ENCODE data around the gene TM4SF4.

Gene TM4SF4

GRCh38 chr3:149487598-149488197 lies 13.2 kb downstream of the TM4SF4 start:
- DNase-seq: no peak

DNA sequence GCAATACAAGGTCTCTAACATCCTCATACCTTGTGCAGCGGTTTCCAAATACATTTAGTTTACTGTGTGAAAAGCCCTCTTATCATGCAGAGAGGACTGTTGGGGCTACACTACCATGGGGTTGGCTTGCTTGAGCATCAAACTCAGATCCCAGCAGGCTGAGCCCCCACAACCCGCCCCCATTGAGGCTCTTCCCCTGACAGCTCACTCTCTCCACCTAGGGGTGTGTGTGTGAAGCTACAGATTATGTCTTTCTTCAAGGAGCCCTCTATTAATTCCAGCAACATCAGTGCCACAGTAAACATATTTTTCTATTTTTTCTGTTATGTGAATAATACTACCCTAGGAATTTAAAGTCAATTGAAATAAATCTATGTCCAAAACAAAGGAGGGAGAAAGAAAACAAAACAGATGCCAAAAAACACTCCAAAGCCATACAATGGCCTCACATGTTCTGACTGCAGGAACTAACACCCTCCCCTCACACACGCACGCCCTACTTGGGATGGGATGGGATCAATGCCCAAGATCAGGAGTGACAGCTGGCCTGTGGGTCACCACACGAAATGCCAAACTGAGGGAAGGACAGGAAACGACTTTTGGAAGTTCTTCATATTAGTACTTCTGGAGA lies 14.7 kb downstream of the TM4SF4 start:
- no peak for DNase-seq

- DNase-seq: no peak
These were observed 15.9 kb downstream of the TM4SF4 start for GRCh38 chr3:149490260-149490971.

DNA sequence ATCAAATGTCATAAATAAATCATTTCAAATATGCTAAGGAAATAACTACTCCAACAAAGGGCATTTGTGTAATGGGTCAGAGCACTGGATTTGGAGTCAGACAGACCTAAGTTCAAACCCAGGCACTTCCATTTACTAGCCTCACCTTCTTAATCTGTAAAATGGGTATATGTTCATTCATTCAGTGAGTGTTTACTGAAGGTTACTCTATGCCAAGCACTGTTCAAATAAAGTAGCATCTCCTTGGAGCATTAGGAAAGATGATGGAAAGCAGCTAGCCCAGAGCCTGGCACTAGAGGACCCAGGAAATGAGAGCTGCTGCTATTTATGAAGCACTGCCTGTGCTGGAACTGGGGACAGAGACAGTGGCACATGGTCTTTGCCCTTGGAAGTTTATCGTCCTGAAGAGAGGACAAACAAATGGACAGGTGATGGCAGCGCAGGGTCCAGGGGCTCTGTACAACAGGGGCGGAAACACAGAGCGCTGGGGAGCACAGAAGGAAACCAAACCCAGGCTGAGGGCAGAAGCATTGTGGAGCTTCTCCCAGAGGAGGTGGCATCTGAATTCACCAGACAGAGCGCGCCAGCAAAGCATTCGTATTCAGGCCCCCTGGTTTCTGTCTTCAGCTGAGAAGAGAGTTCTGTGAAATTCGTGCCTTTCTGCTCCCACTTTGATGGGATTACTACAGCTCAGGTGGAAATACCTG lies 19.0 kb downstream of the TM4SF4 start:
- DNase-seq: no peak

DNA sequence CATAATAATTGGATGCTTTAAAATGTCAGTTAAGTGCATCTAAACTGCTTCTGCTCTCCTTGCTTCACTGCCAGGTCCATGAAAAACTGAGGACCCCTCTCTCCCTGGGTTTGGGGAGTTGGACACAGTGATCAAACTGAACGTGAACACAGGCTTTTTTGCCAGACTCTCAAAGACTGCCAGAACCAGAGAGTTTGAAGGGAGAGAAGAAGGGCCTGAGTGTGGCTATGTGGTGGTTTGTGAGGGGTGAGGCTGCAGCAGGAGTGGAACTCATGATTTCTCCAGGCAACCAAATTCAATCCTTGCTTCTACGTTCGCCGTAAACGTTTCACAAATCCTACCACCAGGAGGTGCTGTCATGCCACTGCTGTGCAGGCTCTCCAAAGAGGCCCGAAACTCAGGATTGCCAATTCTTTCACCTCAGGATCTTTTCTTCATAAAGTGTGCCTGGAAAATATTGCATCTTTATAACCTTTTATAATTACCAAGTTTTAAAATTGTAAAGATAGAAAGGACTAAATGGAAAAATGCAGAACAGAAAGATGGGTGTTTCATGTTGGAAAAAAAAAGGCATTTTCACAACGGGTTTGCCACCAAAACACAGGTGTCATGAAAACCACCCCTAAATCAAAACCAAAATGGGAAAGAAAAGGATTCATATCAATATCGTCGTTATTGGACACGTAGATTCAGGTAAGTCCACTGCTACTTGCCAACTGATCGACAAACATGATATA lies 19.7 kb downstream of the TM4SF4 start:
- DNase-seq: peak; percentile 87

DNA sequence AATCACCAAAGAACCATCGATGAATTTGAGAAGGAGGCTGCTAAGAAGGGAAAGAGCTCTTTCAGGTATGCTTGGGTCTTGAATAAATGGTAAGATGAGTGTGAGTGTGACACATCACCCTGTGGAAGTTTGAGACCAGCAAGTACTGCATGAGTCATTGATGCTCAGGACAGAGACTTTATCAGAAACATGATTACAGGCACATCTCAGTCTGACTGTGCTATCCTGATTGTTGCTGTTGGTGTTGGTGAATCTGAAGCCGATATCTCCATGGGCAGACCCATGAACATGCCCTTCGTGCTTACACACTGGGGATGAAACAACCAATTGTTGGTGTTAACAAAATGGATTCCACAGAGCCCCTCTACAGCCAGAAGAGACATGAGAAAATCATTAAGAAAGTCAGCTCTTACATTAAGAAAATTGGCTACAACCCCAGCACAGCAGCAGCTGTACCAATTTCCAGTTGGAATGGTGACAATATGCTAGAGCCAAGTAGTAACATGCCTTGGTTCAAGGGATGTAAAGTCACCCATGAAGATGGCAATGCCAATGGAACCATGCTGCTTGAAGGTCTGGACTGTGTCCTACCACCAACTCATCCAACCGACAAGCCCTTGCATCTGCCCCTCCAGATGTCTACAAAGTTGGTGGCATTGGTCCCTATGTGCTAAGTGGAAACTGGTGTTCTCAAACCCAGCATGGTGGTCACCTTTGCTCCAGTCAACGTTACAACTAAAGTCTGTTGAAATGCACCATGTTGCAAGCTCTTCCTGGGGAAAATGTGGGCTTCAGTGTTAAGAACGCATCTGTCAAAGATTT lies 20.5 kb downstream of the TM4SF4 start:
- no peak for DNase-seq

- no peak for DNase-seq
These were observed 21.2 kb downstream of the TM4SF4 start for GRCh38 chr3:149495581-149496125.

DNA sequence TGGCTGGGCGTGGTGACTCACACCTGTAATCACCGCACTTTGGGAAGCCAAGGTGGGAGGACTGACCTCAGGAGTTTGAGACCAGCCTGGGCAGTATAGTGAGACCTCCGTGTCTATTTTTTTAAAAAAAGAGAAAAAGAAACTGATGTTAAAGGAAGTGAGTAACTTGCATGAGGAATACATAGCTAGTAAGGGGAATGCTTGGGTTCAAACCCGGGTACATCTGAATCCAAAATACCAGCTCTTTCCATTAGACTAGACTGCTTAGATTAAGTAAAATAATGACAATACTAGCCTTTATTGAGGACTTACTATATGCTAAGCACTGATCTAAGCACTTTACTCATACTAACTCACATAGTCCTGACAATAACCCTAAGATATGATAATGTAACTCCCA lies 22.4 kb downstream of the TM4SF4 start:
- DNase-seq: no peak

- DNase-seq: no peak
These were observed 23.6 kb downstream of the TM4SF4 start for GRCh38 chr3:149497966-149498670.

GRCh38 chr3:149501524-149501923 lies 27.0 kb downstream of the TM4SF4 start:
- no peak for DNase-seq

- DNase-seq: no peak
These were observed 27.9 kb downstream of the TM4SF4 start for GRCh38 chr3:149502438-149502837.

GRCh38 chr3:149506540-149506939 lies 32.0 kb downstream of the TM4SF4 start:
- DNase-seq: peak; percentile 21

GRCh38 chr3:149506965-149507364 lies 32.5 kb downstream of the TM4SF4 start:
- DNase-seq: peak; percentile 3

GRCh38 chr3:149507491-149508324 lies 33.2 kb downstream of the TM4SF4 start:
- peak; percentile 12 for DNase-seq

GRCh38 chr3:149509526-149509925 lies 35.0 kb downstream of the TM4SF4 start:
- no peak for DNase-seq

GRCh38 chr3:149510480-149510879 lies 36.0 kb downstream of the TM4SF4 start:
- DNase-seq: no peak

DNA sequence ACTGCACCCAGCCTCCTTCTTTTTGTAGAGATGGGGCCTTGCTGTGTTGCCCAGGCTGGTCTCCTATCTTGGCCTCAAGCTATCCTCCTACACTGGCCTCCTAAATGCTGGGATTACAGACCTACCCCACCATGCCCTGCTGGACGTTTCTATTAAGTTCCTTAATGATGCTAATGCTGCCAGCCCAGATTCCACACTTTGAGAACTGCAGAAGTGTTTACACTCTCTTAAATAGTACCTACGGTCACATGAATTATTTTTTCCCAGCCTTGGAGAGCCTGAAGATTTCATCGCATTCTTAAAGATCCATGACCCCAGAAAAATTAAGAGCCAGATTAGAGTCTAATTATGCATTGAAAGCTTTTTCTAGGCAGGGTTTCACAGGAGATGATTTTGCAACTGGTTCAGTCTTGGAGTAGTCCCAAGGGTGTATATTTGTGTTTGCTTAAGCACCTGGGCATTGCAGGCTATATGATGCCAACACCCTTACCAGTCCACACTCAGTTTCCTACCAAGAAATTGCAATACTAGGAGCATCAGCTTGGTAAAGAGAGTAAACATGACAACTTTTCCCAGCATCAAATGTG lies 36.6 kb downstream of the TM4SF4 start:
- peak; percentile 7 for DNase-seq

DNA sequence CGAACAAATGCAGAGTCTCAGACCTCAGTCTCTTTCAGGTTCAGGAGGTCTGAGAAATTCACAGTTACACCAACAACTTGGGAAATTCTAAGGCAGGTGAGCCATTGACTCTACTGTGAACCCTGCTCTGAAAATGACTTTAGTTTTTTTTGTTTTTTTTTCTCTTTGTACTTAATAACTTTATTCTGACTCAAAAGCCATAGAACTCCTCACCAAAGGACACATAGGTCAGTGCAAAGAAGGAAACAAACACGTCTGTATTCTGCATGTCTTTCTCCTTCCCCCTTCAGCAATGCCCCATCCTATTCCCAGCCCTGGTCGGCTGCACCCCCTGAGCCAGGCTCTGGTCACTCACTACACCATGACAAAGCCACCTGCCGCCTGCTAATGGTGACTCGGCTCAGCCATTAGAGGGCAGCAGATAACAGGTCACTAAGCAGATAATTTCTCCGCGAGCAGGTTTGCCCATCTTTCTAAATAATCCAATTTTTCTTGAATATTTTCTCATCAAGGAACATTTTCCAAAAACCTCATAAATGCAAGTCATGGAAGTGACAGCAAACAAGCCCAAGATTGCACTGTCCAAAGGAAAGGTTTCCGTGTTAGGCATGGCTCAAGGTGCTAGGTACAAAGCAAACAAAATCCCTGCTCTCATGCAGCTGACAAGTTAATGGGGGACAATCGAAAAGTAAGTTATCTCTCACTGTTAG lies 37.7 kb downstream of the TM4SF4 start:
- peak; percentile 89 for DNase-seq

DNA sequence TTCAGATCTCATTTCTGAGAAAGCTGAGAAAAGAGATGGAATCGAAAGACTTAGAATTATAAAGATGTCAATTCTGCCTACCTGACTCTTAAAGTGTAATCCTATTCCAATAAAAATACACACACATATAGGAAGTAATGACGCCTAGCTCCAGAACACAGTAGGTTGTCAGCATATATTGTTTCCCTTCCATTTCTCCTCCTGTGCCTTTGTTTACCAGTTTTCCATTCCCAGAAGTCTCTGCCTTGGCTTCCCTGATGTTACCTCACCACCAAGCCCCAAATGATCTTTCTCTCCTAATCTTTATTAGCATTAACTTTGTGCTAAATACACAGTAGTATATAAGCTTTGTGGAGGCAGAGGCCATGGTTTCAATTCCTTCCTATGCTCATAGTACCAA lies 40.0 kb downstream of the TM4SF4 start:
- no peak for DNase-seq
